Endothelial cell (in vitro differentiated cells): ENCODE results near the gene ADRA1B. TPM values are rescaled to one million over a fixed set of nuclear protein-coding genes. Genes with fewer than 3 reads are reported as not detected.
A peak's percentile ranks its signal among the peaks of the same experiment; 100 is the strongest.
"Not testable (repeated sequence)": the region's sequence is repeated elsewhere in the genome, so short reads cannot be mapped to it uniquely, and the experiment has no call there.

Experiments used
- DNase-seq: peaks from one replicate; pipeline ENCODE4 v3.0.0; 2021; ENCODE audit warnings: low spot score
- H3K27ac Mint-ChIP-seq: one replicate; pipeline ENCODE4 v1.8.0; 2021; ENCODE audit warnings: mixed read lengths, inconsistent platforms; ENCODE audit not compliant: unreplicated experiment
- H3K27me3 Mint-ChIP-seq: one replicate; pipeline ENCODE4 v1.8.0; 2021; ENCODE audit warnings: mild to moderate bottlenecking, moderate library complexity, mixed read lengths, inconsistent platforms; ENCODE audit not compliant: unreplicated experiment
- H3K36me3 Mint-ChIP-seq: one replicate; pipeline ENCODE4 v1.8.0; 2021; ENCODE audit warnings: mild to moderate bottlenecking, low read depth, mixed read lengths, inconsistent platforms; ENCODE audit not compliant: unreplicated experiment
- H3K4me1 Mint-ChIP-seq: one replicate; pipeline ENCODE4 v1.8.0; 2021; ENCODE audit warnings: mild to moderate bottlenecking, mixed read lengths, inconsistent platforms; ENCODE audit not compliant: unreplicated experiment
- H3K4me3 Mint-ChIP-seq: one replicate; pipeline ENCODE4 v1.8.0; 2021; ENCODE audit warnings: mild to moderate bottlenecking, mixed read lengths, inconsistent platforms; ENCODE audit not compliant: unreplicated experiment
- H3K9me3 Mint-ChIP-seq: one replicate; pipeline ENCODE4 v1.8.0; 2021; ENCODE audit warnings: mixed read lengths, inconsistent platforms; ENCODE audit not compliant: unreplicated experiment
- total RNA-seq: library from RNA; stranded (reverse); fragmentation: NEBNext Ultra II Directional; extraction: Animal tissue kit (Norgen Biotek cat#: 25700); gene quantifications from one replicate; pipeline ENCODE4 v1.2.1, GENCODE V29; 2021; ENCODE audit not compliant: unreplicated experiment
- TF ChIP-seq, protein P1 (sequence below): fragments of 200-600 bp; sonication (generic); IDR thresholded peaks from one replicate; pipeline ENCODE4 v1.5.0; 2021; ENCODE audit warnings: antibody characterized with exemption; ENCODE audit not compliant: unreplicated experiment

Gene ADRA1B
- total RNA-seq, 1 donor from 2014 or later: not detected

DNA sequence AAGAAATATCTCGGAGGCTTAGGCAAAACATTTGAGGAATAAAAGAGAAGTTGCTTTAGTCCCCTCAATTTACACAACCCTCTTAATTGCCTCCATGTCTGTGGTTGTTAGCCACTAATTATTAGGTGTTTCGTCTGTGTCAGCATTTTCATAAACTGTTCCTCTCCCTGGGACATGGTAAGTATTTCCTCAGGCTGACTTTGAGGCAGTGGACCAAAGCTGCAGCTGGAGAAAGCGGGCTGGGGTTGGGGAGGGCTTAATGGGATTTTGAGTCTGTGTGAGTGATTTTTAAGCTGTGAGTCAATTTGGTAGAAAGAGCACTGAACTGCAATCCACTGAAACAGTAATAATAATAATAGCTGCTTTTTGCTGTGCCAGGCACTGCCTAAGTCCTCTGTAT, 79.6 kb downstream of the ADRA1B start:
- Mint-ChIP-seq H3K9me3 (no peaks in the 10 kb centered on the region), H3K36me3 (no peaks in the 10 kb centered on the region), H3K27ac (no peak overlapping the region), H3K4me1 (no peaks in the 10 kb centered on the region), H3K27me3 (peaks cover 2% of the 10 kb centered on the region), H3K4me3 (no peak overlapping the region)
- TF ChIP-seq, protein P1, sequence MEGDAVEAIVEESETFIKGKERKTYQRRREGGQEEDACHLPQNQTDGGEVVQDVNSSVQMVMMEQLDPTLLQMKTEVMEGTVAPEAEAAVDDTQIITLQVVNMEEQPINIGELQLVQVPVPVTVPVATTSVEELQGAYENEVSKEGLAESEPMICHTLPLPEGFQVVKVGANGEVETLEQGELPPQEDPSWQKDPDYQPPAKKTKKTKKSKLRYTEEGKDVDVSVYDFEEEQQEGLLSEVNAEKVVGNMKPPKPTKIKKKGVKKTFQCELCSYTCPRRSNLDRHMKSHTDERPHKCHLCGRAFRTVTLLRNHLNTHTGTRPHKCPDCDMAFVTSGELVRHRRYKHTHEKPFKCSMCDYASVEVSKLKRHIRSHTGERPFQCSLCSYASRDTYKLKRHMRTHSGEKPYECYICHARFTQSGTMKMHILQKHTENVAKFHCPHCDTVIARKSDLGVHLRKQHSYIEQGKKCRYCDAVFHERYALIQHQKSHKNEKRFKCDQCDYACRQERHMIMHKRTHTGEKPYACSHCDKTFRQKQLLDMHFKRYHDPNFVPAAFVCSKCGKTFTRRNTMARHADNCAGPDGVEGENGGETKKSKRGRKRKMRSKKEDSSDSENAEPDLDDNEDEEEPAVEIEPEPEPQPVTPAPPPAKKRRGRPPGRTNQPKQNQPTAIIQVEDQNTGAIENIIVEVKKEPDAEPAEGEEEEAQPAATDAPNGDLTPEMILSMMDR: no peak
- no peak for DNase-seq

DNA sequence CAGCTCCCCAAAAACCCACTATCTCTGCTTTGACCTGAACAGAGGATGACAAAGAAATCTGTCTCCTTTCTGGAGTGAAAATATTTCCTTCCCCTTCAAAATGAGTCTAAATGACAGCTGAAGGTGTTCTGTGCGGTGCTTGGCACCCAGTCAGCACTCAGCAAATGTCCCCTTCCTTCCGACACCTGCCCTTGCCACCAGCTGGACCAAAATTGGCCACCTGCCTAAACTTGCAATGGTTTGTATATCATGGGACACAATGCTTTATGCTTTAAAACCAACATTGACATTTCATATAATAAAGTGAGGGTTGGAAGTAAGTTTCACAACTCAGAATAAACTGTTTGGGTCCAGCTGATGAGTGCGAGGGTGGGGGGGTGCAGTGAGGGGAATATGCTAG, 85.2 kb downstream of the ADRA1B start:
- TF ChIP-seq, protein P1: no peak
- Mint-ChIP-seq H3K4me3 (no peak overlapping the region), H3K27me3 (no peaks in the 10 kb centered on the region), H3K9me3 (no peaks in the 10 kb centered on the region), H3K36me3 (no peaks in the 10 kb centered on the region), H3K4me1 (no peaks in the 10 kb centered on the region), H3K27ac (no peak overlapping the region)
- DNase-seq: no peak

DNA sequence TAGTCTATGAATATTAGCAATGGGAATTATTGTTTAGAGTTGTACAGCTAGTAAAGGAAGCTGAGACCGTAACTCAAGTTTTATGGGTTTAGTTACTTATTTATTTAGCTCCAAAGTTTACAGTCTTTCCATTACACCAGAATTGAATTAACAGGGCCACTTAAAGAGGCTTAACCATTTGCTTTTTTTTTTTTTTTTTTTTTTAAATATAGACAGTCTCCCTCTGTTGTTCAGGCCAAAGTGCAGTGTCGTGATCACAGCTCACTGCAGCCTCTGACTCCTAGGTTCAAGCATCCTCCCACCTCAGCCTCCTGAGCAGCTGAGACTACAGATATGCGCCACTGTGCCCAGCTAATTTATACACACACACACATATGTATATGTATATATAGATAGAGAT, 91.2 kb downstream of the ADRA1B start:
- Mint-ChIP-seq H3K36me3 (peaks cover 9% of the 10 kb centered on the region), H3K4me3 (no peak overlapping the region), H3K4me1 (peaks cover 20% of the 10 kb centered on the region), H3K9me3 (no peaks in the 10 kb centered on the region), H3K27ac (no peak overlapping the region), H3K27me3 (peaks cover 1% of the 10 kb centered on the region)
- TF ChIP-seq, protein P1: no peak
- DNase-seq: no peak

DNA sequence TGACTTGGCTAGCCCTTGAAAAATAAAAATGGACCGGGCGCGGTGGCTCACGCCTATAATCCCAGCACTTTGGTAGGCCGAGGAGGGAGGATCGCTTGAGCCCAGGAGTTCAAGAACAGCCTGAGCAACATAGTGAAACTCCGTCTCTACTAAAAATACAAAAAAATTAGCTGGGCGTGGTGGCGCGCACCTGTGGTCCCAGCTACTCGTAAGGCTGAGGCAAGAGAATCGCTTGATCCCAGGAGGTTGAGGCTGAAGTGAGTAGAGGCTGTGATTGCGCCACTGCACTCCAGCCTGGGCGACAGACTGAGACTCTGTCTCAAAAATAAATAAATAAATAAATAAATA, 92.2 kb downstream of the ADRA1B start:
- not testable (repeated sequence) for DNase-seq, H3K4me3 Mint-ChIP-seq, H3K9me3 Mint-ChIP-seq, H3K36me3 Mint-ChIP-seq, H3K27me3 Mint-ChIP-seq
- Mint-ChIP-seq H3K27ac (peak overlapping the region; percentile 98), H3K4me1 (peaks cover 20% of the 10 kb centered on the region)

DNA sequence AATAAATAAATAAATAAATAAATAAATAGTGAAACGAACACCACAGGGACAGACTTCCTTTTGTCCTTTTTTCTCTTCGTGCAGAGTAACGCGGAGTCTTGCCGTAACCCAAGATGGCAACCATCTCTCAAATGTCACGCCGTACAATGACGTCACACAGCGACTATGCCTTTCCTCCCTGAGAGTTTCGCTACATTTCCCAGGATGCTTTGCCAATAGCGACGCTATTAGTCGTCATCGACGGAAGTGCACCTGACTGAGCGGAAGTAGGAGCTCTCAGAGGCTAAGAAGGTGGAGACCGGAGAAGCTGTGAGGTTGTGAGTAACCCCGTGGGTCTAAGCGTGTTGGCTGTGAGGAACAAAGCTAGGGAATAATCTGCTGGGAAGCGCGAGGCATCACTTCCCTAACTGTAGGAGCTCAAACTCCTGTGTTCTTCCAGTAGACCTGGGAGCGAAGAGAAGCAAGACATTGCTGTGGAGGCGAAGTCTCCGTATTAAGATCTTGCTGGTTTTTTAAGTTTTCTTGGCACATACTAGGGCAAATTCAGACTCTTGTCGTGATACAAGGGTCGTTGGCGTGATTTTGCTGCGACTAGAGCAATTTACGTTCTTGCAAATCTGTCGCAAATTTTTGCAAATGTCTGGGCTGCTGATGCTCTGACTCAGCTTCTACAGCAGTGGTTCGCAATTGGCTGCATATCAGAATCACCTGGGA, 92.8 kb downstream of the ADRA1B start, which contains the start of gene TTC1:
TTC1 (plus strand) TSS at position 263 of the 714 bp plus-strand sequence. CDS start 1,390 bp downstream, outside the sequence.
- peak within 1 kb of the TSS; percentile 98 for H3K27ac Mint-ChIP-seq
- H3K9me3 Mint-ChIP-seq: no peaks in the 10 kb centered on the region
- H3K4me3 Mint-ChIP-seq: peak within 1 kb of the TSS; percentile 98

More for the DNA sequence above, 92.8 kb downstream of the ADRA1B start, which contains the start of gene TTC1:
- H3K27me3 Mint-ChIP-seq: peaks cover 1% of the 10 kb centered on the region
- peak; percentile 84 for DNase-seq
- peaks cover 9% of the 10 kb centered on the region for H3K36me3 Mint-ChIP-seq
- TF ChIP-seq, protein P1: no peak
- peaks cover 20% of the 10 kb centered on the region for H3K4me1 Mint-ChIP-seq
